Common myeloid progenitor, CD34-positive (primary cell): ENCODE measurements around the gene PLEKHA5.
"Not testable (repeated sequence)": the region's sequence is repeated elsewhere in the genome, so short reads cannot be mapped to it uniquely, and the experiment has no call there.

Source experiments
- CTCF ChIA-PET: fragments of 350-600 bp; sonication (Branson Sonifier 250); formaldehyde crosslinking; loops from one replicate; lab custom pipeline; 2021; ENCODE audit warnings: antibody characterized with exemption; lab: Charles Lee
- POLR2A ChIA-PET: fragments of 350-600 bp; sonication (Branson Sonifier 250); formaldehyde crosslinking; loops from one replicate; lab custom pipeline; 2021; ENCODE audit warnings: antibody characterized with exemption; lab: Charles Lee
- DNase-seq, 3 donors: peaks; one replicate each; pipeline versions ENCODE4 v3.0.0 to v3.0.0-alpha.2; 2013
- H3K27ac ChIP-seq, 2 experiments: 1 replicate in 1 of 2; 2 replicates in 1 of 2; pipeline ENCODE4 v1.7.0; 2013; ENCODE audit warnings: inconsistent platforms in 2 of 2, low read length in 2 of 2, mild to moderate bottlenecking in 2 of 2, low read depth in 1 of 2, moderate library complexity in 1 of 2; ENCODE audit not compliant: severe bottlenecking in 2 of 2, insufficient read depth in 1 of 2, poor library complexity in 1 of 2
- H3K27me3 ChIP-seq, 5 experiments: replicated peaks in 2 of 5; 1 replicate in 3 of 5; 2 replicates in 2 of 5; pipeline versions ENCODE4 v1.6.1 to v1.7.0; 2013; ENCODE audit warnings: low read length in 4 of 5, mild to moderate bottlenecking in 2 of 5, moderate library complexity in 2 of 5, inconsistent platforms in 1 of 5; ENCODE audit not compliant: insufficient read depth in 5 of 5, control insufficient read depth in 4 of 5
- H3K36me3 ChIP-seq, 4 experiments: 1 replicate in 2 of 4; 2 replicates in 2 of 4; pipeline versions ENCODE4 v1.6.1 to v1.7.0; 2013; ENCODE audit warnings: low read length in 3 of 4, control low read depth in 1 of 4, mild to moderate bottlenecking in 1 of 4; ENCODE audit not compliant: control insufficient read depth in 4 of 4, insufficient read depth in 4 of 4
- H3K4me1 ChIP-seq, 4 experiments: 1 replicate in 3 of 4; 2 replicates in 1 of 4; pipeline versions ENCODE4 v1.6.1 to v1.7.1; 2013; ENCODE audit warnings: low read length in 3 of 4, mild to moderate bottlenecking in 3 of 4, control low read depth in 1 of 4, inconsistent platforms in 1 of 4, moderate library complexity in 1 of 4; ENCODE audit not compliant: control insufficient read depth in 4 of 4, insufficient read depth in 4 of 4; ENCODE audit errors: control extremely low read depth in 1 of 4
- H3K4me3 ChIP-seq, 7 experiments: 1 replicate in 4 of 7; 2 replicates in 3 of 7; pipeline versions ENCODE4 v1.5.1 to v1.7.0; 2013; ENCODE audit warnings: mild to moderate bottlenecking in 7 of 7, low read length in 6 of 7, moderate library complexity in 6 of 7, inconsistent platforms in 2 of 7, low read depth in 2 of 7, control low read depth in 1 of 7; ENCODE audit not compliant: insufficient read depth in 4 of 7, control insufficient read depth in 1 of 7; ENCODE audit errors: extremely low read depth in 1 of 7
- H3K9me3 ChIP-seq, 5 experiments: 1 replicate in 4 of 5; 2 replicates in 1 of 5; pipeline versions ENCODE4 v1.6.1 to v1.7.1; 2013; ENCODE audit warnings: low read length in 4 of 5, mild to moderate bottlenecking in 2 of 5, inconsistent platforms in 1 of 5, low read depth in 1 of 5, moderate library complexity in 1 of 5; ENCODE audit not compliant: control insufficient read depth in 4 of 5, insufficient read depth in 2 of 5; ENCODE audit errors: control extremely low read depth in 1 of 5
- WGBS: methylation state at CpG from one replicate; pipeline ENCODE4 v1.1.5; 2013; ENCODE audit not compliant: insufficient coverage; 5-methylcytosine and 5-hydroxymethylcytosine counted together

PLEKHA5 gene

DNA sequence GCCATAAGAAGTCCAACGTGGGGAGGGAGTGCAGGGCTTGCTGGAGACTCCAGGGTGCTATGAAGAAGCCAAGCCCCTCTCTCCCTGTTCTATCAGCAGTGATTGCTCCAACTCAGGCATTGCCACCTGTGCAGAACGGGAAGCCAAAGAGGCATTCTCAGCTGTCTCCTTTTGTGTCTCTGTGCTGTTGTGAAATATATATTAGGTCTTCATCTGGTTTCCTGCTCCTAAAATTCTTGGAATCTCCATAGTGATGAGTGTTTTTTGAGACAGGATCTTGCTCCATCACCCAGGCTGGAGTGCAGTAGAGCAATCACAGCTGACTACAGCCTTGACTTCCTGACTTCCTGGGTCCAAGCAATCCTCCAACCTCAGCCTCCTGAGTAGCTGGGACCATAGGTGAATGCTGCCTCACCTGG is 258.6 kb downstream of the PLEKHA5 start:
- H3K4me1 ChIP-seq = no peaks in the 10 kb centered on the region
- no peak overlapping the region for H3K4me3 ChIP-seq
- POLR2A ChIA-PET = no interaction called here
- WGBS = no CpG with 5 or more reads among the region's 2 CpGs
- H3K27me3 ChIP-seq = no peaks in the 10 kb centered on the region
- no peak overlapping the region for H3K27ac ChIP-seq
- no peak for DNase-seq
- CTCF ChIA-PET = no interaction called here
- H3K36me3 ChIP-seq = no peaks in the 10 kb centered on the region
- H3K9me3 ChIP-seq = no peaks in the 10 kb centered on the region

DNA sequence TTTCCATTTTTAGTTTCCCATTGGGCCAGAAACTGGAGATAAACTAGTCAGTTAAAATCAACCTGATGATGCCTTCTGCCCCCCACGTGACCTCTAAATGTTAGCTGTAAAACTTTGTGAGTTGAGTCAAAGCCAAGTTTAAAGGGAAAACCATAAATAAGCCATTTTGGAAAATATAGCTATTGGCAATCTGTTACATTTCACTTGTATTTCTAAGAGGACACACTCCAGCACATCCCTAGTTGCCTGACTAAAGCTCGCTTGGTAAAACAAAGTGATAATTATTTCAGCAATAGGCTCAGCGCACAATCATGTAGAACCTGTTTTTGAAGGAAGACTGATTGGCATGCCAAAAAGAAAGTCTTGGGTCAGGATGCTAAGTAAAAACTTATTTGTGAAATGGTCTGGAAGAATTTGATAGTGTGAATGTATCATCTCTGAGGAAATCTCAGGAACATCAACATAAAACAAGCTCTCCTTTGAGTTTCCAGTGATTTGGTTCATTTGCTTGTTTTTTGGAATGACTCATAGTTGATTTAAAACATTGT is 260.6 kb downstream of the PLEKHA5 start:
- 93% methylated on average over 3 of the region's 3 CpGs for WGBS
- no peak overlapping the region for H3K27ac ChIP-seq
- no peaks in the 10 kb centered on the region for H3K9me3 ChIP-seq
- no peaks in the 10 kb centered on the region for H3K4me1 ChIP-seq
- CTCF ChIA-PET = interaction anchor here (0.9 kb wide), 1 partner anchor 16 kb away, joined by 3 read pairs; no protein-coding TSS in a partner anchor
- no peak overlapping the region for H3K4me3 ChIP-seq
- no peak for DNase-seq
- no peaks in the 10 kb centered on the region for H3K27me3 ChIP-seq
- H3K36me3 ChIP-seq = no peaks in the 10 kb centered on the region
- POLR2A ChIA-PET = no interaction called here

DNA sequence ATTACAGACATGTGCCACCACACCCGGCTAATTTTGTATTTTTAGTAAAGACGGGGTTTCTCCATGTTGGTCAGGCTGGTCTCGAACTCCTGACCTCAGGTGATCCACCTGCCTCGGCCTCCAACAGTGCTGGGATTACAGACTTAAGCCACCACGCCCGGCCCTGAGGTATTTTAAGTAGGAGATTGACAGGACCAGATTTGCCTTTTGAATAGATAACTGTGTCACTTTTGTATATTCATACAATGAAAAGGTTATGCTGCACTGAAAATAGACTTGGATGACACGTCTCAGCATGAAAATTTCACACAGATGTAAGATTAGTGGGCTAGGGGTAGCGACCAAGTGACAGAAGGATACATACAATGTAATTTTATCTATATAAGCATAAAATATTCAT is 263.1 kb downstream of the PLEKHA5 start:
- CTCF ChIA-PET, H3K4me3 ChIP-seq, H3K27ac ChIP-seq, POLR2A ChIA-PET, DNase-seq, H3K4me1 ChIP-seq, H3K36me3 ChIP-seq, H3K9me3 ChIP-seq, H3K27me3 ChIP-seq: not testable (repeated sequence)
- 95% methylated on average over 4 of the region's 8 CpGs for WGBS

DNA sequence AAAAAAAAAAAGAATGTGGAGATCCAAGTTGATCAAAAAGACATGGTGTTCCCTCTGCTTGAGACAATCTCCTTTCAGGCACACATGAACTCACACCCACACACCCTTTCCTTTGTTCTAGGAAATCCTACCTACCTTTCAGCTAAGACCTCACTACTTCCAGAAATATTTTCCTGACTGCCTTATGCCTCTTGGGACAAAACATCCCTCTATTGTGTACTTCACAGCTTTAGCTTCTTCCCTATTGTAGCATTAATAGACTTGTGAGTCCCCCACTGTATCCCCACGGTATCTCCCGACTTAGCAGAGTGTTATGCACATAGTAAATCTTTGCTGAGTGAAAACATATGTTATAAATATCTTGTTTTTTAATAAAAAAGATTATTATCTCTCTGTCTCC is 264.9 kb downstream of the PLEKHA5 start:
- Histone ChIP-seq H3K9me3 (peaks cover 0 to 2% (median 0%) of the 10 kb centered on the region in 5 experiments), H3K27me3 (no peaks in the 10 kb centered on the region), H3K36me3 (no peaks in the 10 kb centered on the region), H3K4me3 (no peak overlapping the region), H3K27ac (no peak overlapping the region), H3K4me1 (no peaks in the 10 kb centered on the region)
- ChIA-PET POLR2A (no interaction called here), CTCF (no interaction called here)
- no CpG with 5 or more reads among the region's 2 CpGs for WGBS
- DNase-seq = no peak

DNA sequence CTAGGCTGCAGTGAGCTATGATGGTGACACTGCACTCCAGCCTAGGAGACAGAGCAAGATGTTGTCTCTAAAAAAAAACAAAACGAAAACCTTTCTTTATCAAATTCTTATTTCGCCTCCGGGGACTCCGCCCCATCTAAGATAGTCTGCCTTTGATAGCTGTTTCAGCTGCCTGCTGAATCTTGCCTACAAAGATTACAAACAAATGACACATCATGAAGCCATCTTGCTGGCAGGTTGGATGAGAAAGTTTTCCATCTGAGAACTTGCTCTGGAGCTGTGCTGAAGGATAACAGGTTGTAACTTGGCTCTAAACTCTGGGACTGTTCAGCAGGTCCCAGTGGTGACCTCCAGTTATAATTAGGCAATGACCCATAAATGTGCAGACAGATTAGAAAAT is 268.0 kb downstream of the PLEKHA5 start:
- Histone ChIP-seq H3K4me3 (no peak overlapping the region), H3K27ac (no peak overlapping the region), H3K36me3 (no peaks in the 10 kb centered on the region), H3K27me3 (no peaks in the 10 kb centered on the region), H3K9me3 (peaks cover 0 to 2% (median 0%) of the 10 kb centered on the region in 5 experiments), H3K4me1 (no peaks in the 10 kb centered on the region)
- DNase-seq = no peak
- POLR2A ChIA-PET = no interaction called here
- CTCF ChIA-PET = no interaction called here
- no CpG with 5 or more reads among the region's 4 CpGs for WGBS

DNA sequence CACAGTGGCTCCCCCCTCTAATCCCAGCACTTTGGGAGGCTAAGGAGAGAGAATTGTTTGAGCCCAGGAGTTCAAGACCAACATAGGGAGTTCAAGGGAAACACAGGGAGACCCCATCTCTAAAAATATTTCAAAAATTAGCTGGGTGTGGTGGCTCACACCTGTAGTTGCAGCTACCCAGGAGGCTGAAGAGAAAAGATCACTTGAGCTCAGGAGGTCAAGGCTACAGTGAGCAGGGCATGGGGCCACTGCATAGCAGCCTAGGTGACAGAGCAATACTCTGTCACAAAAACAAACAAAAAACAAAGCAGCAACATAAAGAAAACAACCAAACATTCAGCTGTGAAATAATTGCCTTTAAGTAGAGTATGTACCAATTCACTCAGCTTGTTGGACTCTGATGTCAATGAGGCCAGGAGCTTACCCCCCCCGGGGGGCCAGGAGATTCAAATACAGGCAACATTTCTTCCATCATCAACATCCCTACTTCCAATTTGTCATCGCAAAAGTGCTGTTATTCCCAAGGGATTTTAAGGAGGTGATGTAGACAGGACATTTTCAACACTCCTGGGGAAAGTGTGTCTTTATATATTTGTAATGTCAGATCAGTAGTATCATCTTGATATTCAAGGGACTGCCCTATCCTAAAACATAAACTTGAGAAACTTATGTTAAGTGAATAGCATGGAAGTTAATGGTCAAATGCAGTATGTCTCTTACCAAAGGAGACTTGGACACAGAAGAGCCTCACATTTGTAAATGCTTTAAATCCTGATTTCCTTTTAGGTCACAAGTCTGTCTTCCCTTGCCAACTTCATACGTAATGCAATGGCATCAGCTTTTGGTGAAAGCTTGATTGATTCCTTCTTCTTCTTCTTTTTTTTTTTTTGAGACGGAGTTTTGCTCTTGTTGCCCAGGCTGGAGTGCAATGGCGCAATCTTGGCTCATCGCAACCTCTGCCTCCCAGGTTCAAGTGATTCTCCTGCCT is 269.1 kb downstream of the PLEKHA5 start:
- no CpG with 5 or more reads among the region's 6 CpGs for WGBS
- no peaks in the 10 kb centered on the region for H3K4me1 ChIP-seq
- CTCF ChIA-PET = no interaction called here
- H3K36me3 ChIP-seq = no peaks in the 10 kb centered on the region
- H3K27ac ChIP-seq = no peak overlapping the region
- POLR2A ChIA-PET = no interaction called here
- no peaks in the 10 kb centered on the region for H3K27me3 ChIP-seq
- H3K4me3 ChIP-seq = no peak overlapping the region
- H3K9me3 ChIP-seq = peaks cover 0 to 2% (median 0%) of the 10 kb centered on the region in 5 experiments
- DNase-seq = no peak

DNA sequence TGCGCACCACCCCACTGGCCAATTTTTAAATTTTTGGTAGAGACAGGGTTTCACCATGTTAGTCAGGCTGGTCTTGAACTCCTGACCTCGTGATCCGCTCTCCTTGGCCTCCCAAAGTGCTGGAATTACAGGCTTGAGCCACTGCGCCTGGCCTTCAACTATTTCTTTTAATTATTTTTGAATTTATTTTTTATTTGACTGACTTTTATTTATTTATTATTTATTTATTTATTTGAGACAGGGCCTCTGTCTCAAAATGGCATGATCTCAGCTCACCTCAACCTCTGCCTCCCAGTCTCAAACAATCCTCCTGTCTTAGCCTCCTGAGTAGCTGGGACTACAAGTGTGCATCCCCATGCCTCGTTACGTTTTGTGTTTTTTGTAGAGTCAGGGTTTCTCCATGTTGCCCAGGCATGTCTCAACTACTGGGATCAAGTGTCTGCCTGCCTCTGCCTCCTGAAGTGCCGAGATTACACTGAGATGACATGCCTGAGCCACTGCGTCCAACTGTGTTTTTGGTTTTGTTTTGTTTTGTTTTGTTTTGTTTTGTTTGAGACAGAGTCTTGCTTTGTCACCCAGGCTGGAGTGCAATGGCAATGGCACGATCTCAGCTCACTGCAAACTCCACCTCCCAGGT is 271.2 kb downstream of the PLEKHA5 start:
- DNase-seq, H3K27me3 ChIP-seq, H3K9me3 ChIP-seq, POLR2A ChIA-PET, H3K27ac ChIP-seq, H3K4me3 ChIP-seq, H3K4me1 ChIP-seq, H3K36me3 ChIP-seq, CTCF ChIA-PET: not testable (repeated sequence)
- WGBS = 100% methylated on average over 5 of the region's 9 CpGs
